ENCODE results near the gene RWDD3. TPM values are rescaled to one million over a fixed set of nuclear protein-coding genes. Genes with fewer than 3 reads are reported as not detected.
A peak's percentile ranks its signal among the peaks of the same experiment; 100 is the strongest.

The RWDD3 gene
- total and polyA plus RNA-seq, 10 of the 15 experiments (the other 5 are each of a cell fraction or from before 2014, with no cell fraction given), result 9.8 to 42.9 (median 21.4) TPM

DNA sequence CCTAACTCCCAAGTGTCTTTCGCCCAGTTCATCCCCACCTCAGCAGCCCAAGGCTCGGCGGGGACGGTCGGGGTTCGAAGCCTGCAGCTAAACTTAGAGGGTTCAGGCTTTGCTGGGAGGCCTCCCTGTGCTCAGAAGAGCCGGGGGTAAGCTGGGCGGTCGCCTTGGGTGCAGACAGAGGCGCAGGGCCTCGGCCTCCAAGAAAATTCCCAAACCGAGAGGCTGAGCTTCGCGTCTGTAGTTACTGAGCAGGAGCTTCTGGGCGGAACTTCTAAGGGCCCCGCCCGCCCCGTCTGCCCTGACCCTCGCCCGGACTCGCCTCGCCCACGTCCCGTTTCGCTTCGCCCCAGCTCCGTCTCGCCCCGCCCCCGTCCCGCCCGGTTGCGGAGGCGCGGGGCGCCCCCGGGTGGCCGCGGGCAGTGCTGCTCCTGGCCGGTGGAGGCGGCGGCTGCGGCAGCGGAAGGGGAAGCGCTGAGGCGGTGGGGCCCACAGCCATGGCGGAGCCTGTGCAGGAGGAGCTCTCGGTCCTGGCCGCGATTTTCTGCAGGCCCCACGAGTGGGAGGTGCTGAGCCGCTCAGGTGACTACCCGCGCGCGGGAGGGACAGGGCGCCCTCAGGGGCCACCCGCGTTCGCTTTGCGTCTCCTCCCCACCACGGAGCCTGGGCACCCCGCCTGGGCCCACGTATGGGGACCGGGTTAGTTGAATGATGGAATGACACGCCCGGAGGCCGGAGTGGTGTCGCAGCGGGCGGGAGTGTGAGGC is at the start of gene RWDD3 (continued):
- TF ChIP-seq, protein P1, sequence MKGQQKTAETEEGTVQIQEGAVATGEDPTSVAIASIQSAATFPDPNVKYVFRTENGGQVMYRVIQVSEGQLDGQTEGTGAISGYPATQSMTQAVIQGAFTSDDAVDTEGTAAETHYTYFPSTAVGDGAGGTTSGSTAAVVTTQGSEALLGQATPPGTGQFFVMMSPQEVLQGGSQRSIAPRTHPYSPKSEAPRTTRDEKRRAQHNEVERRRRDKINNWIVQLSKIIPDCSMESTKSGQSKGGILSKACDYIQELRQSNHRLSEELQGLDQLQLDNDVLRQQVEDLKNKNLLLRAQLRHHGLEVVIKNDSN (IDR thresholded peaks at IDR 0.05; ENCODE audit: borderline replicate concordance, extremely low read length, insufficient read depth, low read depth, low read length), result no peak
- TF ChIP-seq BHLHE40 (IDR thresholded peaks at IDR 0.05; ENCODE audit: borderline replicate concordance in 1 of 2, low read depth in 2 of 2, low read length in 1 of 2) (peak; percentile 45 to 78; a peak in 3 of 4 replicates), POLR2AphosphoS5 (IDR thresholded peaks at IDR 0.05; ENCODE audit: low read length) (peak; percentile 82), BRCA1 (IDR thresholded peaks at IDR 0.05; ENCODE audit: low read depth, low read length) (no peak), CREB1 (IDR thresholded peaks at IDR 0.05; ENCODE audit: low read depth) (0 out of 2 replicates have a peak, but pooled peaks have one; percentile 17), BCL11A (IDR thresholded peaks at IDR 0.05; ENCODE audit: low read depth, low read length) (no peak), RAD21 (IDR thresholded peaks at IDR 0.05; ENCODE audit: insufficient read depth, low read depth, low read length) (peak; percentile 88), RUNX3 (IDR thresholded peaks at IDR 0.05; ENCODE audit: low read length) (peak; percentile 50; the same call in 1 of the 2 replicates), IKZF1 (conservative IDR thresholded peaks at IDR 0.05) (peak; percentile 72), YBX1 (IDR thresholded peaks at IDR 0.05) (no peak), ESRRA (IDR thresholded peaks at IDR 0.05; ENCODE audit: low read length) (no peak), DPF2 (IDR thresholded peaks at IDR 0.05) (peak; percentile 76), TAF1 (IDR thresholded peaks at IDR 0.05; ENCODE audit: borderline replicate concordance, low read depth, low read length) (peak; percentile 62; the same call in 1 of the 2 replicates), KLF5 (IDR thresholded peaks at IDR 0.05; ENCODE audit: partially characterized antibody) (peak; percentile 50), SRF (IDR thresholded peaks at IDR 0.05; ENCODE audit: low read depth in 2 of 2, low read length in 2 of 2) (no peak)
- TF ChIP-seq, protein P2, sequence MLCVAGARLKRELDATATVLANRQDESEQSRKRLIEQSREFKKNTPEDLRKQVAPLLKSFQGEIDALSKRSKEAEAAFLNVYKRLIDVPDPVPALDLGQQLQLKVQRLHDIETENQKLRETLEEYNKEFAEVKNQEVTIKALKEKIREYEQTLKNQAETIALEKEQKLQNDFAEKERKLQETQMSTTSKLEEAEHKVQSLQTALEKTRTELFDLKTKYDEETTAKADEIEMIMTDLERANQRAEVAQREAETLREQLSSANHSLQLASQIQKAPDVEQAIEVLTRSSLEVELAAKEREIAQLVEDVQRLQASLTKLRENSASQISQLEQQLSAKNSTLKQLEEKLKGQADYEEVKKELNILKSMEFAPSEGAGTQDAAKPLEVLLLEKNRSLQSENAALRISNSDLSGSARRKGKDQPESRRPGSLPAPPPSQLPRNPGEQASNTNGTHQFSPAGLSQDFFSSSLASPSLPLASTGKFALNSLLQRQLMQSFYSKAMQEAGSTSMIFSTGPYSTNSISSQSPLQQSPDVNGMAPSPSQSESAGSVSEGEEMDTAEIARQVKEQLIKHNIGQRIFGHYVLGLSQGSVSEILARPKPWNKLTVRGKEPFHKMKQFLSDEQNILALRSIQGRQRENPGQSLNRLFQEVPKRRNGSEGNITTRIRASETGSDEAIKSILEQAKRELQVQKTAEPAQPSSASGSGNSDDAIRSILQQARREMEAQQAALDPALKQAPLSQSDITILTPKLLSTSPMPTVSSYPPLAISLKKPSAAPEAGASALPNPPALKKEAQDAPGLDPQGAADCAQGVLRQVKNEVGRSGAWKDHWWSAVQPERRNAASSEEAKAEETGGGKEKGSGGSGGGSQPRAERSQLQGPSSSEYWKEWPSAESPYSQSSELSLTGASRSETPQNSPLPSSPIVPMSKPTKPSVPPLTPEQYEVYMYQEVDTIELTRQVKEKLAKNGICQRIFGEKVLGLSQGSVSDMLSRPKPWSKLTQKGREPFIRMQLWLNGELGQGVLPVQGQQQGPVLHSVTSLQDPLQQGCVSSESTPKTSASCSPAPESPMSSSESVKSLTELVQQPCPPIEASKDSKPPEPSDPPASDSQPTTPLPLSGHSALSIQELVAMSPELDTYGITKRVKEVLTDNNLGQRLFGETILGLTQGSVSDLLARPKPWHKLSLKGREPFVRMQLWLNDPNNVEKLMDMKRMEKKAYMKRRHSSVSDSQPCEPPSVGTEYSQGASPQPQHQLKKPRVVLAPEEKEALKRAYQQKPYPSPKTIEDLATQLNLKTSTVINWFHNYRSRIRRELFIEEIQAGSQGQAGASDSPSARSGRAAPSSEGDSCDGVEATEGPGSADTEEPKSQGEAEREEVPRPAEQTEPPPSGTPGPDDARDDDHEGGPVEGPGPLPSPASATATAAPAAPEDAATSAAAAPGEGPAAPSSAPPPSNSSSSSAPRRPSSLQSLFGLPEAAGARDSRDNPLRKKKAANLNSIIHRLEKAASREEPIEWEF (IDR thresholded peaks at IDR 0.05; ENCODE audit: insufficient replicate concordance, low read depth, low read length), result no peak
- TF ChIP-seq, protein P3, sequence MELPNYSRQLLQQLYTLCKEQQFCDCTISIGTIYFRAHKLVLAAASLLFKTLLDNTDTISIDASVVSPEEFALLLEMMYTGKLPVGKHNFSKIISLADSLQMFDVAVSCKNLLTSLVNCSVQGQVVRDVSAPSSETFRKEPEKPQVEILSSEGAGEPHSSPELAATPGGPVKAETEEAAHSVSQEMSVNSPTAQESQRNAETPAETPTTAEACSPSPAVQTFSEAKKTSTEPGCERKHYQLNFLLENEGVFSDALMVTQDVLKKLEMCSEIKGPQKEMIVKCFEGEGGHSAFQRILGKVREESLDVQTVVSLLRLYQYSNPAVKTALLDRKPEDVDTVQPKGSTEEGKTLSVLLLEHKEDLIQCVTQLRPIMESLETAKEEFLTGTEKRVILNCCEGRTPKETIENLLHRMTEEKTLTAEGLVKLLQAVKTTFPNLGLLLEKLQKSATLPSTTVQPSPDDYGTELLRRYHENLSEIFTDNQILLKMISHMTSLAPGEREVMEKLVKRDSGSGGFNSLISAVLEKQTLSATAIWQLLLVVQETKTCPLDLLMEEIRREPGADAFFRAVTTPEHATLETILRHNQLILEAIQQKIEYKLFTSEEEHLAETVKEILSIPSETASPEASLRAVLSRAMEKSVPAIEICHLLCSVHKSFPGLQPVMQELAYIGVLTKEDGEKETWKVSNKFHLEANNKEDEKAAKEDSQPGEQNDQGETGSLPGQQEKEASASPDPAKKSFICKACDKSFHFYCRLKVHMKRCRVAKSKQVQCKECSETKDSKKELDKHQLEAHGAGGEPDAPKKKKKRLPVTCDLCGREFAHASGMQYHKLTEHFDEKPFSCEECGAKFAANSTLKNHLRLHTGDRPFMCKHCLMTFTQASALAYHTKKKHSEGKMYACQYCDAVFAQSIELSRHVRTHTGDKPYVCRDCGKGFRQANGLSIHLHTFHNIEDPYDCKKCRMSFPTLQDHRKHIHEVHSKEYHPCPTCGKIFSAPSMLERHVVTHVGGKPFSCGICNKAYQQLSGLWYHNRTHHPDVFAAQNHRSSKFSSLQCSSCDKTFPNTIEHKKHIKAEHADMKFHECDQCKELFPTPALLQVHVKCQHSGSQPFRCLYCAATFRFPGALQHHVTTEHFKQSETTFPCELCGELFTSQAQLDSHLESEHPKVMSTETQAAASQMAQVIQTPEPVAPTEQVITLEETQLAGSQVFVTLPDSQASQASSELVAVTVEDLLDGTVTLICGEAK (IDR thresholded peaks at IDR 0.05; ENCODE audit: borderline replicate concordance), result 0 out of 2 replicates have a peak, but pooled peaks have one; percentile 6
- TF ChIP-seq, protein P4, sequence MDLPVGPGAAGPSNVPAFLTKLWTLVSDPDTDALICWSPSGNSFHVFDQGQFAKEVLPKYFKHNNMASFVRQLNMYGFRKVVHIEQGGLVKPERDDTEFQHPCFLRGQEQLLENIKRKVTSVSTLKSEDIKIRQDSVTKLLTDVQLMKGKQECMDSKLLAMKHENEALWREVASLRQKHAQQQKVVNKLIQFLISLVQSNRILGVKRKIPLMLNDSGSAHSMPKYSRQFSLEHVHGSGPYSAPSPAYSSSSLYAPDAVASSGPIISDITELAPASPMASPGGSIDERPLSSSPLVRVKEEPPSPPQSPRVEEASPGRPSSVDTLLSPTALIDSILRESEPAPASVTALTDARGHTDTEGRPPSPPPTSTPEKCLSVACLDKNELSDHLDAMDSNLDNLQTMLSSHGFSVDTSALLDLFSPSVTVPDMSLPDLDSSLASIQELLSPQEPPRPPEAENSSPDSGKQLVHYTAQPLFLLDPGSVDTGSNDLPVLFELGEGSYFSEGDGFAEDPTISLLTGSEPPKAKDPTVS (IDR thresholded peaks at IDR 0.05; ENCODE audit: low read depth, low read length), result no peak
